ENCODE data around the gene PCDHGA4.
"Not testable (repeated sequence)": the region's sequence is repeated elsewhere in the genome, so short reads cannot be mapped to it uniquely, and the experiment has no call there.

Gene PCDHGA4

DNA sequence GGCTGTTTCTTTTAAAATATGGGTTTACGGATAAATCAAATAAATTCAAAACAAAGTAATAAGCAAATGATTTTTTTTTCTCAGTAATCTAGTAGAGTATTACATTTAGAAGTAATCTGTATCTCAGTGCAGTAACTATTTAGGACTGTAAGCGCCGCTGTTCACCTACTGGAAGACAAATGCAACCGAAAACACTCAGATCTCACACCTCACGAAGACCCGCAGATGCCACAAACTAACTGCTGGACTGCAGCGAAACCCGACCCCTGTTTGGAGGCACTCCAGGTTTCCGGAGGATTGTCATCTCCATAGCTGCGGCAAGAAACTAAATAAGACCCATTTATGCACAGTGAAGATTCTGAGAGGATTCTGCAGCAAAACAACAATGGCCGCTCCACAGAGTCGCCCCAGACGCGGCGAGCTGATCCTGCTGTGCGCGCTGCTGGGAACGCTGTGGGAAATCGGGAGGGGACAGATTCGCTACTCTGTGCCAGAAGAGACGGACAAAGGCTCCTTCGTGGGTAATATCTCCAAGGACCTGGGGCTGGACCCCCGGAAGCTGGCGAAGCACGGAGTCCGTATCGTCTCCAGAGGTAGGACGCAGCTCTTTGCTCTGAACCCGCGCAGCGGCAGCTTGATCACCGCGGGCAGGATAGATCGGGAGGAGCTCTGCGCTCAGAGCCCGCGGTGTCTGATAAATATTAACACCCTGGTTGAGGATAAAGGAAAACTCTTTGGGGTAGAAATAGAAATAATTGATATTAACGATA is 37.8 kb downstream of the PCDHGA4 start, which contains the start of gene PCDHGA8:
Gene PCDHGA8, plus strand, starts transcription at position 205 of the 770 bp plus-strand sequence. Its CDS starts 181 bp downstream, at position 386.
- ChIA-PET POLR2A (no interaction called here), CTCF (interaction anchor here (0.7 to 8.4 kb wide), 9 partner anchors 11 to 174 kb away, joined by 3 to 77 read pairs (median 5); partner anchors contain the start of genes PCDHGA10, PCDHGA6, PCDHGB1 and PCDHGB6)
- TF ChIP-seq CTCF (IDR thresholded peaks at IDR 0.05; ENCODE audit: insufficient read depth, low read length, missing control alignments), result no peak
- no peak for DNase-seq (ENCODE audit: low read depth, low spot score)
- H3K4me3 ChIP-seq (ENCODE audit: low read depth, low read length), result 0 out of 2 replicates have a peak within 1 kb of the TSS, but pooled peaks have one; percentile 1

- ChIA-PET CTCF (interaction anchor here (1.0 to 8.4 kb wide), 6 partner anchors 12 to 173 kb away, joined by 3 to 77 read pairs (median 10); partner anchors contain the start of genes PCDHGA10 and PCDHGA6), POLR2A (no interaction called here)
- H3K4me3 ChIP-seq (ENCODE audit: low read depth, low read length), result no peak overlapping the region
- DNase-seq (ENCODE audit: low read depth, low spot score), result no peak
- TF ChIP-seq CTCF (IDR thresholded peaks at IDR 0.05; ENCODE audit: insufficient read depth, low read length, missing control alignments), result no peak
Measured at GRCh38 chr5:141393267-141393666, 38.4 kb downstream of the PCDHGA4 start.

DNA sequence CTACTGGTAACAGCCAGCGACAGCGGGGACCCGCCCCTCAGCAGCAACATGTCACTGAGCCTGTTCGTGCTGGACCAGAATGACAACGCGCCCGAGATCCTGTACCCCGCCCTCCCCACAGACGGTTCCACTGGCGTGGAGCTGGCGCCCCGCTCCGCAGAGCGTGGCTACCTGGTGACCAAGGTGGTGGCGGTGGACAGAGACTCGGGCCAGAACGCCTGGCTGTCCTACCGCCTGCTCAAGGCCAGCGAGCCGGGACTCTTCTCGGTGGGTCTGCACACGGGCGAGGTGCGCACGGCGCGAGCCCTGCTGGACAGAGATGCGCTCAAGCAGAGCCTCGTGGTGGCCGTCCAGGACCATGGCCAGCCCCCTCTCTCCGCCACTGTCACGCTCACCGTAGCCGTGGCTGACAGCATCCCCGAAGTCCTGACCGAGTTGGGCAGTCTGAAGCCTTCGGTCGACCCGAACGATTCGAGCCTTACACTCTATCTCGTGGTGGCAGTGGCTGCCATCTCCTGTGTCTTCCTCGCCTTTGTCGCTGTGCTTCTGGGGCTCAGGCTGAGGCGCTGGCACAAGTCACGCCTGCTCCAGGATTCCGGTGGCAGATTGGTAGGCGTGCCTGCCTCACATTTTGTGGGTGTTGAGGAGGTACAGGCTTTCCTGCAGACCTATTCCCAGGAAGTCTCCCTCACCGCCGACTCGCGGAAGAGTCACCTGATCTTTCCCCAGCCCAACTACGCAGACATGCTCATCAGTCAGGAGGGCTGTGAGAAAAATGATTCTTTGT is 39.8 kb downstream of the PCDHGA4 start:
- CTCF ChIA-PET, result interaction anchor here (0.9 to 4.6 kb wide), 8 partner anchors 12 to 172 kb away, joined by 3 to 50 read pairs (median 10); partner anchors contain the start of genes PCDHGA10, PCDHGA12, PCDHGA6 and PCDHGB6
- H3K4me3 ChIP-seq (ENCODE audit: low read depth, low read length); POLR2A ChIA-PET; DNase-seq (ENCODE audit: low read depth, low spot score): not testable (repeated sequence)

DNA sequence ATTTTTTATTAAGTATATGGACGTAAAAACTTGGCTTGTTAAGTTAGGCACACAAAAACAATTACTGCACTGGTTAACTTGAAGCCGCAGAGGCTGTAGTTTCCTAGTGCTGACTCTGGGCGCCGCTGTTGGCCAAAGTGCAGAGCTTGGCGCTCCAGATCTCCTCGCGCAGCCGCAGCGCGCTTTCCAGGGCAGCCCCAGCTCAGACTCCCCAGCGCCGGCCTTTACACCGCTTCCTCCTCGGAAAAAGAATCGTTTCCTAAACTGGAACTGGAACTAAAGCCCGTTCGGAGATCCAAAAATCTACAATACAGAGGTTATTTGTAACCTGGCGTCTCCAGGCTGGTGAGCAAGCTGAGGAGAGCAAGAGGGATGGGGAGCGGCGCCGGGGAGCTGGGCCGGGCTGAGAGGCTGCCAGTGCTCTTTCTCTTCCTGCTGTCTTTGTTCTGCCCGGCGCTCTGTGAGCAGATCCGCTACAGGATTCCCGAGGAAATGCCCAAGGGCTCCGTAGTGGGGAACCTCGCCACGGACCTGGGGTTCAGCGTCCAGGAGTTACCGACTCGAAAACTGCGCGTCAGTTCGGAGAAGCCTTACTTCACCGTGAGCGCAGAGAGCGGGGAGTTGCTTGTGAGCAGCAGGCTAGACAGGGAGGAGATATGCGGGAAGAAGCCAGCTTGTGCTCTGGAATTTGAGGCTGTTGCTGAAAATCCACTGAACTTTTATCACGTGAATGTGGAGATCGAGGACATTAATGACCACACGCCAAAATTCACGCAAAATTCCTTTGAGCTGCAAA is 43.1 kb downstream of the PCDHGA4 start, which contains the start of gene PCDHGB5:
Gene PCDHGB5, plus strand, starts transcription at position 192 of the 796 bp plus-strand sequence. Its CDS starts 181 bp downstream, at position 373.
- TF ChIP-seq CTCF (IDR thresholded peaks at IDR 0.05; ENCODE audit: insufficient read depth, low read length, missing control alignments), result peak; percentile 50
- CTCF ChIA-PET, result interaction anchor here (0.7 to 4.6 kb wide), 23 partner anchors 9 to 174 kb away, joined by 3 to 50 read pairs (median 9); partner anchors contain the start of genes PCDHGA10, PCDHGA11, PCDHGA12 and PCDHGA6
- peak within 1 kb of the TSS; percentile 47 for H3K4me3 ChIP-seq (ENCODE audit: low read depth, low read length)
- DNase-seq (ENCODE audit: low read depth, low spot score), result not testable (repeated sequence)
- POLR2A ChIA-PET, result interaction anchor here (1.4 kb wide), 1 partner anchor 166 kb away, joined by 3 read pairs; no protein-coding TSS in a partner anchor

DNA sequence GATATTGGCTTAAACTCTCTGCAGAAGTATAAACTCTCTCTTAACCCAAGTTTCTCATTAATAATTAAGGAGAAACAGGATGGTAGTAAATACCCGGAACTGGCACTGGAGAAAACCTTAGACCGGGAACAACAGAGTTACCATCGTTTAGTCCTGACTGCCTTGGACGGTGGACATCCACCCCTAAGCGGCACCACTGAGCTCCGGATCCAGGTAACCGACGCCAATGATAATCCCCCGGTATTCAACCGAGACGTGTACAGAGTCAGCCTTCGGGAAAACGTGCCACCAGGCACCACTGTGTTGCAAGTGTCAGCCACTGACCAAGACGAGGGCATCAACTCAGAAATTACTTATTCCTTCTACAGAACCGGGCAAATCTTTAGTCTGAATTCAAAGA is 43.8 kb downstream of the PCDHGA4 start:
- no peak overlapping the region for H3K4me3 ChIP-seq (ENCODE audit: low read depth, low read length)
- DNase-seq (ENCODE audit: low read depth, low spot score), result no peak
- no peak for TF ChIP-seq CTCF (IDR thresholded peaks at IDR 0.05; ENCODE audit: insufficient read depth, low read length, missing control alignments)
- CTCF ChIA-PET, result interaction anchor here (1.8 to 4.6 kb wide), 11 partner anchors 8 to 165 kb away, joined by 5 to 50 read pairs (median 13); partner anchors contain the start of genes PCDHGA10, PCDHGA11, PCDHGA12 and PCDHGA6
- POLR2A ChIA-PET, result no interaction called here
